Measurements from ENCODE around the gene DOCK4.

Gene DOCK4

DNA sequence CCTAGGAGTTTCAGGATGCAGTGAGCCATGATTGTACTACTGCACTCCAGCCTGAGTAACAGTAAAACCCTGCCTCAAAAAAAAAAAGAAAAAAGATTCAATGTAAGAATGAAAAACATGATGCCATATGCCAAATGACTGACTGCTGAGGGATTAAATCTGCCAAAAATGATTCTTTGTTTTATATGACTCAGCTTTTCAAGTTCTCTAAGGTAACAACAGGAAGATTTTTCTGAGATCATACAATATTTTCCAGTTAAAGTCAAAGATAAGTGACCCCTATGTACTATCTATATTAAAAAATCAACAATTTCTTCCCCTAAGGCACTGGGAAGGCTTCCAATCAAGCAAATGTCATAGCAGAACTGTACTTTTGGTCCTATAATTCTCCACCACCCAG is 372.7 kb downstream of the DOCK4 start:
- no peak overlapping the region for H3K4me3 Mint-ChIP-seq
- H3K9me3 Mint-ChIP-seq, result no peaks in the 10 kb centered on the region
- H3K4me1 Mint-ChIP-seq (ENCODE audit: low read depth), result no peaks in the 10 kb centered on the region
- peaks cover 49% of the 10 kb centered on the region for H3K36me3 Mint-ChIP-seq (ENCODE audit: low read depth)
- no peaks in the 10 kb centered on the region for H3K27me3 Mint-ChIP-seq
- no peak overlapping the region for H3K27ac Mint-ChIP-seq
- intact Hi-C loops (cut with micrococcal nuclease), result no loop called here

DNA sequence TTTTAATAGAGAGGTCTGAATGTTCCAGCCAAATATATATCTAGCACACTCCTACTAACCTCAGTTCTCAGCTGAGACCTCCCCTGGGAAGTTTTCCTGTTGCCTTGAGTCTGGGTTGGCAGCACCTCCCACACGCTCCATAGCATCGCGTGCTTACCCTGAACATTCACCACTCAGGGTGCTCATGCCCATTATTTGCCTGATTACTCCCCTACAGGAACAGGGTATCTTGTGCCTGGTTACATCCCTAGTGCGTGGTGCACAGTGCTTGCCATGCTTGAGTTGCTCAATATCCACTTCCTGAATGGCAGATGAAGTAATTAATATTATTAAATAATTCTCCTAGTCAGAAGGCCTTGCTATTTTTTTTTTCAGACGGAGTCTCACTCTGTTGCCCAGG is 374.0 kb downstream of the DOCK4 start:
- intact Hi-C loops (cut with micrococcal nuclease), result no loop called here
- peaks cover 54% of the 10 kb centered on the region for H3K36me3 Mint-ChIP-seq (ENCODE audit: low read depth)
- no peak overlapping the region for H3K27ac Mint-ChIP-seq
- no peak overlapping the region for H3K4me3 Mint-ChIP-seq
- H3K27me3 Mint-ChIP-seq, result no peaks in the 10 kb centered on the region
- no peaks in the 10 kb centered on the region for H3K4me1 Mint-ChIP-seq (ENCODE audit: low read depth)
- H3K9me3 Mint-ChIP-seq, result no peaks in the 10 kb centered on the region

DNA sequence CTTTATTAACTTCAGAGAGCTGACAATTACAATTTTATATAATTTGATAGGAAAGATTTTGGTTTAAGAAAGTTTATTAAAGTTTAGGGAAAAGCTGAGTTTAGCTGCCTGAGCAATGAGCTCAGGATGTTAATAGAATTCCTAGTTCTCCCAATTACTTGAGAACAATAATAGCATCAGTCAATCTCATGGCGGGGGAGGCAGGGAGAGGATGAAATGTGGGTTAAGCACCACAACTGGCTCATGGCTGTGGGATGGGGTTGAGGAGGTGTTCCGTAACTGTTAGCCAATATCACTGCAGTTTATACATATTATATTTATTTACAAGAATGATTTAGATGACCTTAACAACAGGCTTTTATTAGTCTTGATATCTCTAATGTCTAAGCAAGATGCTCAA is 377.0 kb downstream of the DOCK4 start:
- Mint-ChIP-seq H3K27ac (no peak overlapping the region), H3K4me3 (no peak overlapping the region), H3K36me3 (ENCODE audit: low read depth) (peaks cover 64% of the 10 kb centered on the region), H3K9me3 (no peaks in the 10 kb centered on the region), H3K27me3 (no peaks in the 10 kb centered on the region), H3K4me1 (ENCODE audit: low read depth) (no peaks in the 10 kb centered on the region)
- intact Hi-C loops (cut with micrococcal nuclease), result no loop called here

DNA sequence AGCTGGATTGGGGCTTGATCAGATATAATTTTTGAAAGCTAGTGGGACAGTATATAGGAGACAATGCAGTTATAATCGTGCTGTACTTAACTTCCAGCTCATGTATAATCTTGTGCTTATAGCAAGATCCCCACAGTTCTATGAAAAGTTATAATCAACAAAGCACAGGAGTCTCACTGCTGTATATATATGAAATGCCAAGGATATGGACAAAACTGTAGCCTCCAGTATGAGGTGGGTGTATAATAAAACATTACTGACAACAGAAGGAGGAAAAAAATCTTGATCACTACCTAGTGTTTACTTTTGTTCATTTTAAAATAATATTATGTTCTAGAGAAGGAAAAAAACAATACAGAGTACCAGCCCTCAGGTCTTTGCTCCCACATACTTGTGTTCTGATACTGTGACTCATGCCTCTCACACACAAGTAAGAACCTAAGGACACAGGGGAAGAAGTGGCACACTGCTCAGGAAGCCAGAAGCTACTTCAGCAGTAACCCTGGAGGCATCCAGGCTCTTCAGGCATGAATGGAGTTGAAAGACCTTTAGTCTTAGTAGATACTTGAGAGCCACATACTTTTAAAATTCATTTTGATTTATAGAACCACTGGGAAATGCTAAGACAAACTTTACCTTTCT is 378.2 kb downstream of the DOCK4 start:
- Mint-ChIP-seq H3K4me1 (ENCODE audit: low read depth) (no peaks in the 10 kb centered on the region), H3K9me3 (no peaks in the 10 kb centered on the region), H3K27ac (no peak overlapping the region), H3K4me3 (no peak overlapping the region), H3K36me3 (ENCODE audit: low read depth) (peaks cover 54% of the 10 kb centered on the region), H3K27me3 (no peaks in the 10 kb centered on the region)
- intact Hi-C loops (cut with micrococcal nuclease), result no loop called here

DNA sequence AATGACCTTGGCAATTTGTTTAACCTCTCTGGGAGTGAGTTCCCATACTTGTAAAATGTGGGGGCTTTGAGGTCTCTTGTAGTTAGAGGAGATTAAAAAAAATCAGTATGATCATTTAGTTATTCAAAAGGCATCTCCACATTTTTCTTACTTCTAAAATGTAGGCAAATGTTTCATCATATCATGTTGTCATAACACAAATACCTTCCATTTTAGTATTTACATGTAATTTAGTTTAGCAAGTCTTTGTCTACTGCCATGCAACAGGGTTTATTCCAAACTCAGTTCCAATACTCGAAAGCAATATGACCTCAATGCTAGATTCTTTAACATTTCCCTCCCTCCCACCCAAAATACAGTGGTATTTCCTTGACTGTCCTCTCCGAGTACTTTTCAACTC is 381.2 kb downstream of the DOCK4 start:
- Mint-ChIP-seq H3K36me3 (ENCODE audit: low read depth) (peaks cover 41% of the 10 kb centered on the region), H3K27ac (no peak overlapping the region), H3K27me3 (no peaks in the 10 kb centered on the region), H3K4me3 (no peak overlapping the region), H3K4me1 (ENCODE audit: low read depth) (no peaks in the 10 kb centered on the region), H3K9me3 (no peaks in the 10 kb centered on the region)
- intact Hi-C loops (cut with micrococcal nuclease), result no loop called here

DNA sequence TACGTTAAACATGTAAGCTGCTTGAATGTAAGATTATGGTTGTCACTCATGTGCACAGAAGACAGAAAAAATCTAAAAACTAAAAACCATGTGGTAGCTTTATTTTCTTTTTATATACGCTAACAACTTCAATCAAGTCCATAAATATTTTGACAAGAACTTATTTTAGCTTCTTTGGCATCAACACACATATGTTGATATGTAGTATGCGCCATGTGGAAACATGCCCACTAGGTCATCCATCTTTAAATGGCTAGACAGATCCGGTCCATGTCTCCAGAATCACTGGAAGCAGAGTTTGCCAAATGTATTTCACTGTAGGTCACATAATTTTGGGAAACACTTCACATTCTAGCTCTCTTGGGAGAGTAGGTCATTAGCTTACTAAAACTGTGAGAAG is 382.4 kb downstream of the DOCK4 start:
- no peak overlapping the region for H3K4me3 Mint-ChIP-seq
- no peak overlapping the region for H3K27ac Mint-ChIP-seq

DNA sequence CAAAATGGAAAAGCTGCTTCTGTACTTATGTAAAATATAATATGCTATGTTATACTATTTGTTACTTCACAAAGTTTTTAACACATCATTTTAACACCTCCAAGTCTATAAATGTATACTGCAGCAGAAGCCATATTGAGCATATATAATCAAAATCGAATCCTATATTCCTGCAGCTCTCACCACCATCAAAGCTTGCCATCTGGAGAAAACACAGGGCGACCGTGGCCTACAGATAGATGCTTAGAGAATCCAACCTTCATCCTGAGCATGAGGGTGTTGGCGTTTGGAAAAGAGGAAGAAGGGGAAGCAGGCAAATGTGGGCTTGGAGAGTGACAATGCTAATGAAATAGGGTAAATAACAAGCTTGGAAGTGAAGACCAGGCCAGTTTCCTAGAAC is 385.2 kb downstream of the DOCK4 start:
- Mint-ChIP-seq H3K36me3 (ENCODE audit: low read depth) (peaks cover 34% of the 10 kb centered on the region), H3K27ac (no peak overlapping the region), H3K9me3 (no peaks in the 10 kb centered on the region), H3K4me1 (ENCODE audit: low read depth) (no peaks in the 10 kb centered on the region), H3K27me3 (no peaks in the 10 kb centered on the region), H3K4me3 (no peak overlapping the region)
- intact Hi-C loops (cut with micrococcal nuclease), result no loop called here

More for the DNA sequence above, 382.4 kb downstream of the DOCK4 start:
- H3K27me3 Mint-ChIP-seq, result no peaks in the 10 kb centered on the region
- intact Hi-C loops (cut with micrococcal nuclease), result no loop called here
- peaks cover 41% of the 10 kb centered on the region for H3K36me3 Mint-ChIP-seq (ENCODE audit: low read depth)
- no peaks in the 10 kb centered on the region for H3K4me1 Mint-ChIP-seq (ENCODE audit: low read depth)
- H3K9me3 Mint-ChIP-seq, result no peaks in the 10 kb centered on the region

DNA sequence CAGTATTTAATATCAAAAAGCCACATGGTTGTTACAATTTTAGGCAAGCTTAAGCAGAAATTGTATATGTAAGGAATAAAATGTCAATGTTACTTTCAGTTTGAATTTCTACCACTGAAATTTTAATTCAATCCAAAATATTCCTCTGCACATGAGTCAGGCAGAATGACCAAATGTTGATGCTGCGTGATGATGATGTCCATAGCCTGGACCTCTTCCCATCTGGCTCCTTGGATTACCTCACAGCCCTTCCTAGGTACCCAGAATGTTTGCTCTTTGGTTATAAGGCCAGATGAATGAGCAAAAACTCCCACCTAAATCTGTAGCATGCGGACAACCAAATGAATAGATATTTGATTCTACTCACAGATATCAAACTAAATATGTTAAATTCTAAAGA is 385.6 kb downstream of the DOCK4 start:
- Mint-ChIP-seq H3K36me3 (ENCODE audit: low read depth) (peaks cover 31% of the 10 kb centered on the region), H3K4me3 (no peak overlapping the region), H3K27me3 (no peaks in the 10 kb centered on the region), H3K27ac (no peak overlapping the region), H3K4me1 (ENCODE audit: low read depth) (no peaks in the 10 kb centered on the region), H3K9me3 (no peaks in the 10 kb centered on the region)
- intact Hi-C loops (cut with micrococcal nuclease), result no loop called here

DNA sequence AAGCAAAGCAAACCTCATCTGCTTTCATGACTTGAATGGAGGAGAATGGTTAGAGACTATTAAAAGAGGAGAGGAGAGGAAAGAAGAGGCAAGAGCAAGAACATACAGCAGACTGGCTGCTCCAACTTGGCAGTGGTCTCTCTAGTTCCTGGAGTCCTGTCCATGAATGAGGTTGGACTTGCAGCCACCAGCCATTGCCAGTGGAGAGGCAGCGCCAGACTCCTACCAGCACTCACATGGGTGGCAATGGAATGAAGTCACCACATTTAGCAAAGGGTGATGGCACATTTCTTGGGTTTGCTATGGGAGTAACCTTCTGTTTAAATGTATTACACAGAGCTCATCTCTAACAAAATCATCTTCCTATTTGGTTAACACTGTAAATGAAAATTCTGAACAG is 386.1 kb downstream of the DOCK4 start:
- H3K36me3 Mint-ChIP-seq (ENCODE audit: low read depth), result peaks cover 27% of the 10 kb centered on the region
- H3K27me3 Mint-ChIP-seq, result no peaks in the 10 kb centered on the region
- H3K4me1 Mint-ChIP-seq (ENCODE audit: low read depth), result no peaks in the 10 kb centered on the region
- H3K9me3 Mint-ChIP-seq, result no peaks in the 10 kb centered on the region
- no peak overlapping the region for H3K27ac Mint-ChIP-seq
- no peak overlapping the region for H3K4me3 Mint-ChIP-seq
- intact Hi-C loops (cut with micrococcal nuclease), result no loop called here

DNA sequence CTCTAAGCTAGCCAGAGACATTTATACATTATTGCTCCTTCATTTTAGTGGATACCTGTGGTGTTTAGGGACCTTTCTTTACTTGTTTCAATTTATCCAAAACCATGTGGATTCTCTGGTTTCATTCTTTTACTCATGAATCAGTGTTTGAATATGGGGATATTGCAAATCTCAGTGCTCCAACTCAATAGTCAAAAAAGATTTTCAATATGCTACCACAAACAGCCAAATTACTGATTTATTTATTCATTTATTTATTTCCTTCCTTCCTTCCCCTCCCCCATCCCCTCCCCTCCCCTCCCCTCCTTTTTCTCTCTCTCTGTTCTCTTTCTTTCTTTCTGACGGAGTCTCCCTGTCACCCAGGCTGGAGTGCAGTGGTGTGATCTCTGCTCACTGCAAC is 390.8 kb downstream of the DOCK4 start:
- Mint-ChIP-seq H3K9me3 (no peaks in the 10 kb centered on the region), H3K36me3 (ENCODE audit: low read depth) (peaks cover 14% of the 10 kb centered on the region), H3K27me3 (no peaks in the 10 kb centered on the region), H3K4me3 (no peak overlapping the region), H3K4me1 (ENCODE audit: low read depth) (no peaks in the 10 kb centered on the region), H3K27ac (no peak overlapping the region)
- intact Hi-C loops (cut with micrococcal nuclease), result no loop called here

DNA sequence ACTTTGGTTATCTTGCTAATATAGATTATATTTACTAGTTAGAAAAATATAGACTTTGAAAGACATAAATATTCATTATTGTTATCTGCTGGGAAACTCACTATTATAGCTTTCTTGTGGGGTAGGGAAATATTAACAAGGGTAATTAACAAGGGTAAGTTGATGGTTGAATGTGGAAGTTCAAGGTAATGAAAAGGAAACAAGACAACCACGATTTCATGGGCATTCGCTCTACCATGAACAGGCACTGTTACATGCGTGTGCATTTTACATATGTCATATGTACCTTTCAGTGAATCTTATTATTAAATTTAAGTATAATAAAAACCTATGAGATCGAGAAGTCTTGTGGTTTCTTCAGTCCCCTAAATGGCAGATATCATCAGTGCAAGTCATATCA is 392.9 kb downstream of the DOCK4 start:
- H3K36me3 Mint-ChIP-seq (ENCODE audit: low read depth), result peaks cover 34% of the 10 kb centered on the region
- H3K4me3 Mint-ChIP-seq, result no peak overlapping the region

DNA sequence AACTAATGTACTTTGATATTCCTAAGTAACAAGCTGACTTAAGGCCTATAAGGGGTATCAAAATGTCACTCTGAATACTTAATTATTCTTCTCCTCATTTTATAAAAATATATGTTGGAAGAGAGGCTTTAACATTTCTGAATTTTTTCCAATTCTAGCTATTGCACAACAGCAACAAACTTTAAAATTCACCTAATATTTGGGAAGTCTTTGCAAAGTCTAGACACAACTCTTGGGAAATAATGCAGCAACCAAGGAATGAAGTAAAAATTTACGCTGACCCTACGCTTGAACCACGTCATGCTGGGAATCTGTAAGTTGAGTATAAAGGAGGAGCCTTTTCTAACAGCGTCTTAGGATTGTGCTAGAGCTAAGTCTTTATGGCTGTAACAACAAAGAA is 400.0 kb downstream of the DOCK4 start:
- H3K36me3 Mint-ChIP-seq (ENCODE audit: low read depth), result peaks cover 52% of the 10 kb centered on the region
- H3K4me1 Mint-ChIP-seq (ENCODE audit: low read depth), result no peaks in the 10 kb centered on the region
- H3K9me3 Mint-ChIP-seq, result peaks cover 26% of the 10 kb centered on the region
- intact Hi-C loops (cut with micrococcal nuclease), result no loop called here
- H3K4me3 Mint-ChIP-seq, result no peak overlapping the region
- no peak overlapping the region for H3K27ac Mint-ChIP-seq
- no peaks in the 10 kb centered on the region for H3K27me3 Mint-ChIP-seq

More for the DNA sequence above, 392.9 kb downstream of the DOCK4 start:
- Mint-ChIP-seq H3K4me1 (ENCODE audit: low read depth) (no peaks in the 10 kb centered on the region), H3K27me3 (no peaks in the 10 kb centered on the region), H3K27ac (no peak overlapping the region), H3K9me3 (no peaks in the 10 kb centered on the region)
- intact Hi-C loops (cut with micrococcal nuclease), result no loop called here

DNA sequence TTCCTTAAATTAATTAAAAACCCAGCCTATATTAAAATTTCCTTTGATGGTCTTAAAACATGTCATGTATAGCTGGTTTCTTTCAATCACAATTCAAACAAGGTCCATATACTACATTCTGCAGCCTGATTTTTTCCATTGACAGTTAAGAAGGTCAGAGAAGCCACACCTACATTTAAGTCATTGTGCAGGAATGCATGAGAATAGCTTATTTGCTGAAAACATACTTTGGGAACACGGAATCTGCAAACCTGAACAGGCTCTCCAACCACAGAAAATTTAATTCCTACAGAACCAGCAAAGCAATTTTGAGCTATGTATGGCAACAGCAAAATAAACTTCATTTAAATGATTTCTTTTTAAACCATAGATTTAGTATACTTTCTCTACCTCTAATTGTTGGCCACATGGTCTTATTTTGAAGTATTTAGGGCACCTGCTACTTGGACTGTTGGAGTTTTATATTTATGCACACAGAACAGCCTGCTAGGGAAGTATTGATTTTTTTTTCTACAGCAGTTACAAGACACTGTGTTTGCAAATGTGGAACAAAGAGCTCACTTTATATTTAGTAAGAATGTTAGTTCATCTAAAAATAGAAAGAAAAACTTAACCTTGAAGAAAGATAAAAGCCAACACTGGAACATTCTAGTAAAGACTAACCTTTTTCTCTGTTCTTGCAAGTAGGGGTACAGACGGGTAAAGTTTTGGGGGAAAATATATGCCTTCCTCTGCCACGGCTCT is 403.0 kb downstream of the DOCK4 start:
- Mint-ChIP-seq H3K27ac (no peak overlapping the region), H3K4me3 (no peak overlapping the region), H3K9me3 (peaks cover 53% of the 10 kb centered on the region), H3K27me3 (no peaks in the 10 kb centered on the region), H3K4me1 (ENCODE audit: low read depth) (no peaks in the 10 kb centered on the region), H3K36me3 (ENCODE audit: low read depth) (peaks cover 24% of the 10 kb centered on the region)
- intact Hi-C loops (cut with micrococcal nuclease), result no loop called here

DNA sequence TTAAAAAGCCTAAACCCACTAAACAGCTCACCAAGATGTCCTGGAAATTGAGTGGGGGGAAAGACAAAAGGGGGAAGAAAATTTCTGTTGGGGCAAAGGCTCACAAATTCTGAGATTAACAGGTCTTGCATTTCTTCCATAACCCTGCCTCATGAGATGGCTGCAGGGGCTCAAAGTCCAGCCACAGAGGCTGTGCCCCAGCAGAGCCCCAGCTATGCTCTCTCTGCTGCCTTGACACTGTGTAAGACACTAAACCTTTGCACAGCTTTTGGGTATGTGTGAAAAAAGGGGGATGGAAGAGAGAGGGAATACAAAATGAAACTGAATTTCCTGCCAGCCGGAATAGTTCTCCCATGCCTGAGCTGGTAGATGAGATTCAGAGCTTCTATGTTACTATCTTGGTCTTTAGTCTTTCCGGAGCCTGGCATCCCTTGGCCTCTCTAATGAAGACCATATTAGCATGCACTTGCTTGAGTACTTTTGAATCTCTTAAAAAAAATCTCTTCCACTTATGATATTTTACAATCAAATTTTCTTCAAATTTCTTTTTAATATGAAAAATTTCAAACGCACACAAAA is 403.9 kb downstream of the DOCK4 start:
- Mint-ChIP-seq H3K27ac (no peak overlapping the region), H3K36me3 (ENCODE audit: low read depth) (peaks cover 24% of the 10 kb centered on the region), H3K4me1 (ENCODE audit: low read depth) (no peaks in the 10 kb centered on the region), H3K4me3 (no peak overlapping the region), H3K27me3 (no peaks in the 10 kb centered on the region), H3K9me3 (peaks cover 62% of the 10 kb centered on the region)
- intact Hi-C loops (cut with micrococcal nuclease), result no loop called here
